ENCODE results near the gene MLLT10.

The MLLT10 gene

GRCh38 chr10:21518641-21519396, 15.2 kb upstream of the MLLT10 start:
- H3K36me3 Mint-ChIP-seq, result no peaks in the 10 kb centered on the region

GRCh38 chr10:21519397-21519933, 14.6 kb upstream of the MLLT10 start:
- no peaks in the 10 kb centered on the region for H3K36me3 Mint-ChIP-seq
- peaks cover 55% of the 10 kb centered on the region for H3K27me3 Mint-ChIP-seq
- peaks cover 35% of the 10 kb centered on the region for H3K4me1 Mint-ChIP-seq (ENCODE audit: low read depth)
- H3K9me3 Mint-ChIP-seq (ENCODE audit: low read depth), result no peaks in the 10 kb centered on the region
- H3K4me3 Mint-ChIP-seq, result peak overlapping the region; percentile 89
- peak overlapping the region; percentile 37 for H3K27ac Mint-ChIP-seq

More at GRCh38 chr10:21518641-21519396, 15.2 kb upstream of the MLLT10 start:
- Mint-ChIP-seq H3K4me1 (ENCODE audit: low read depth) (peaks cover 35% of the 10 kb centered on the region), H3K27ac (peak overlapping the region; percentile 50), H3K27me3 (peaks cover 55% of the 10 kb centered on the region), H3K4me3 (peak overlapping the region; percentile 89), H3K9me3 (ENCODE audit: low read depth) (no peaks in the 10 kb centered on the region)

GRCh38 chr10:21519941-21520436, 14.0 kb upstream of the MLLT10 start:
- Mint-ChIP-seq H3K4me3 (peak overlapping the region; percentile 89), H3K27ac (peak overlapping the region; percentile 37), H3K36me3 (no peaks in the 10 kb centered on the region), H3K9me3 (ENCODE audit: low read depth) (no peaks in the 10 kb centered on the region), H3K4me1 (ENCODE audit: low read depth) (peaks cover 40% of the 10 kb centered on the region), H3K27me3 (peaks cover 52% of the 10 kb centered on the region)

- Mint-ChIP-seq H3K4me1 (ENCODE audit: low read depth) (peaks cover 45% of the 10 kb centered on the region), H3K9me3 (ENCODE audit: low read depth) (no peaks in the 10 kb centered on the region), H3K4me3 (peak overlapping the region; percentile 28)
Observed at GRCh38 chr10:21520509-21520908, 13.5 kb upstream of the MLLT10 start.

GRCh38 chr10:21520949-21521348, 13.1 kb upstream of the MLLT10 start:
- H3K4me1 Mint-ChIP-seq (ENCODE audit: low read depth), result peaks cover 47% of the 10 kb centered on the region
- H3K27me3 Mint-ChIP-seq, result peaks cover 49% of the 10 kb centered on the region
- H3K27ac Mint-ChIP-seq, result no peak overlapping the region
- H3K36me3 Mint-ChIP-seq, result no peaks in the 10 kb centered on the region
- no peaks in the 10 kb centered on the region for H3K9me3 Mint-ChIP-seq (ENCODE audit: low read depth)
- no peak overlapping the region for H3K4me3 Mint-ChIP-seq

More at GRCh38 chr10:21520509-21520908, 13.5 kb upstream of the MLLT10 start:
- Mint-ChIP-seq H3K27me3 (peaks cover 53% of the 10 kb centered on the region), H3K27ac (peak overlapping the region; percentile 7), H3K36me3 (no peaks in the 10 kb centered on the region)

GRCh38 chr10:21521751-21522533, 12.1 kb upstream of the MLLT10 start:
- H3K4me3 Mint-ChIP-seq, result no peak overlapping the region
- peaks cover 48% of the 10 kb centered on the region for H3K27me3 Mint-ChIP-seq
- no peak overlapping the region for H3K27ac Mint-ChIP-seq
- no peaks in the 10 kb centered on the region for H3K36me3 Mint-ChIP-seq
- H3K9me3 Mint-ChIP-seq (ENCODE audit: low read depth), result no peaks in the 10 kb centered on the region
- H3K4me1 Mint-ChIP-seq (ENCODE audit: low read depth), result peaks cover 52% of the 10 kb centered on the region

- Mint-ChIP-seq H3K4me3 (no peak overlapping the region), H3K4me1 (ENCODE audit: low read depth) (peaks cover 51% of the 10 kb centered on the region), H3K27ac (no peak overlapping the region), H3K36me3 (no peaks in the 10 kb centered on the region), H3K9me3 (ENCODE audit: low read depth) (no peaks in the 10 kb centered on the region), H3K27me3 (peaks cover 44% of the 10 kb centered on the region)
Observed at GRCh38 chr10:21522631-21523406, 11.2 kb upstream of the MLLT10 start.

- Mint-ChIP-seq H3K27ac (peak overlapping the region; percentile 34), H3K4me1 (ENCODE audit: low read depth) (peaks cover 49% of the 10 kb centered on the region), H3K36me3 (no peaks in the 10 kb centered on the region), H3K9me3 (ENCODE audit: low read depth) (no peaks in the 10 kb centered on the region), H3K4me3 (no peak overlapping the region), H3K27me3 (peaks cover 37% of the 10 kb centered on the region)
Observed at GRCh38 chr10:21523557-21524008, 10.4 kb upstream of the MLLT10 start.

- H3K27me3 Mint-ChIP-seq, result peaks cover 34% of the 10 kb centered on the region
Observed at GRCh38 chr10:21524131-21524525, 9.9 kb upstream of the MLLT10 start.

GRCh38 chr10:21524526-21525366, 9.3 kb upstream of the MLLT10 start:
- Mint-ChIP-seq H3K27ac (peak overlapping the region; percentile 90), H3K27me3 (peaks cover 30% of the 10 kb centered on the region), H3K9me3 (ENCODE audit: low read depth) (no peaks in the 10 kb centered on the region), H3K36me3 (no peaks in the 10 kb centered on the region), H3K4me3 (peak overlapping the region; percentile 95), H3K4me1 (ENCODE audit: low read depth) (peaks cover 37% of the 10 kb centered on the region)

More at GRCh38 chr10:21524131-21524525, 9.9 kb upstream of the MLLT10 start:
- Mint-ChIP-seq H3K4me1 (ENCODE audit: low read depth) (peaks cover 43% of the 10 kb centered on the region), H3K27ac (no peak overlapping the region), H3K4me3 (no peak overlapping the region), H3K9me3 (ENCODE audit: low read depth) (no peaks in the 10 kb centered on the region), H3K36me3 (no peaks in the 10 kb centered on the region)

- peaks cover 23% of the 10 kb centered on the region for H3K27me3 Mint-ChIP-seq
Observed at GRCh38 chr10:21525367-21526187, 8.5 kb upstream of the MLLT10 start, which contains the start of gene SKIDA1. Gene SKIDA1 (minus strand): TSS chr10:21525682. CDS start chr10:21517822, 7,860 bp downstream.

GRCh38 chr10:21526188-21526859, 7.7 kb upstream of the MLLT10 start:
- no peaks in the 10 kb centered on the region for H3K9me3 Mint-ChIP-seq (ENCODE audit: low read depth)
- peak overlapping the region; percentile 95 for H3K27ac Mint-ChIP-seq
- no peaks in the 10 kb centered on the region for H3K36me3 Mint-ChIP-seq
- H3K27me3 Mint-ChIP-seq, result peaks cover 17% of the 10 kb centered on the region
- peaks cover 27% of the 10 kb centered on the region for H3K4me1 Mint-ChIP-seq (ENCODE audit: low read depth)
- H3K4me3 Mint-ChIP-seq, result peak overlapping the region; percentile 93

More at GRCh38 chr10:21525367-21526187, 8.5 kb upstream of the MLLT10 start, which contains the start of gene SKIDA1:
- Mint-ChIP-seq H3K36me3 (no peaks in the 10 kb centered on the region), H3K4me3 (peak within 1 kb of the TSS; percentile 95), H3K9me3 (ENCODE audit: low read depth) (no peaks in the 10 kb centered on the region), H3K27ac (peak within 1 kb of the TSS; percentile 95), H3K4me1 (ENCODE audit: low read depth) (peaks cover 30% of the 10 kb centered on the region)

Data from activated naive CD8-positive, alpha-beta T cell (primary cell).